Chondrocyte (in vitro differentiated cells): ENCODE measurements around the gene METTL4. TPM values are rescaled to one million over a fixed set of nuclear protein-coding genes. Genes with fewer than 3 reads are reported as not detected.

Source experiments
- DNase-seq: peaks from one replicate; pipeline ENCODE4 v3.0.0; 2021; ENCODE audit warnings: mixed read lengths, low spot score
- H3K27ac Mint-ChIP-seq: one replicate; pipeline ENCODE4 v1.8.0; 2021; ENCODE audit warnings: mild to moderate bottlenecking, moderate library complexity, mixed read lengths; ENCODE audit not compliant: unreplicated experiment
- H3K27me3 Mint-ChIP-seq: 2 replicates; pipeline ENCODE4 v1.8.0; 2021; ENCODE audit warnings: low read depth, mixed read lengths
- H3K36me3 Mint-ChIP-seq: 2 replicates; pipeline ENCODE4 v1.8.0; 2021; ENCODE audit warnings: low read depth, mixed read lengths
- H3K4me1 Mint-ChIP-seq: 2 replicates; pipeline ENCODE4 v1.8.0; 2021; ENCODE audit warnings: low read depth, mild to moderate bottlenecking, mixed read lengths
- H3K4me3 Mint-ChIP-seq: one replicate; pipeline ENCODE4 v1.8.0; 2021; ENCODE audit warnings: mild to moderate bottlenecking, moderate library complexity, mixed read lengths; ENCODE audit not compliant: unreplicated experiment
- H3K9me3 Mint-ChIP-seq: 2 replicates; pipeline ENCODE4 v1.8.0; 2021; ENCODE audit warnings: low read depth, mixed read lengths
- CTCF ChIP-seq: fragments of 200-600 bp; sonication (generic); IDR thresholded peaks from 2 replicates; pipeline ENCODE4 v1.5.0; 2021; ENCODE audit warnings: antibody characterized with exemption, mild to moderate bottlenecking, moderate library complexity
- total RNA-seq: library from RNA; stranded (reverse); gene quantifications from 3 replicates; pipeline ENCODE4 v1.2.1, GENCODE V29; 2021

The METTL4 gene
- total RNA-seq, 1 donor from 2014 or later, result 6.5 TPM

- peaks cover 10% of the 10 kb centered on the region for H3K4me1 Mint-ChIP-seq
- H3K36me3 Mint-ChIP-seq, result peaks cover 2% of the 10 kb centered on the region
- DNase-seq, result no peak
- no peak for TF ChIP-seq CTCF
- no peak overlapping the region for H3K27ac Mint-ChIP-seq
- no peaks in the 10 kb centered on the region for H3K9me3 Mint-ChIP-seq
- H3K4me3 Mint-ChIP-seq, result no peak overlapping the region
- H3K27me3 Mint-ChIP-seq, result no peaks in the 10 kb centered on the region
These were observed 38.3 kb upstream of the METTL4 start for GRCh38 chr18:2609604-2610003.

GRCh38 chr18:2606335-2606734 is 35.0 kb upstream of the METTL4 start:
- Mint-ChIP-seq H3K27me3 (no peaks in the 10 kb centered on the region), H3K4me1 (peaks cover 10% of the 10 kb centered on the region), H3K27ac (no peak overlapping the region), H3K36me3 (peaks cover 2% of the 10 kb centered on the region), H3K9me3 (no peaks in the 10 kb centered on the region), H3K4me3 (no peak overlapping the region)
- TF ChIP-seq CTCF, result no peak
- no peak for DNase-seq

GRCh38 chr18:2602844-2603243 is 31.5 kb upstream of the METTL4 start:
- no peaks in the 10 kb centered on the region for H3K36me3 Mint-ChIP-seq
- no peak for DNase-seq
- no peaks in the 10 kb centered on the region for H3K9me3 Mint-ChIP-seq
- peaks cover 10% of the 10 kb centered on the region for H3K4me1 Mint-ChIP-seq
- H3K27me3 Mint-ChIP-seq, result no peaks in the 10 kb centered on the region
- no peak for TF ChIP-seq CTCF
- no peak overlapping the region for H3K27ac Mint-ChIP-seq
- no peak overlapping the region for H3K4me3 Mint-ChIP-seq

GRCh38 chr18:2597639-2598038 is 26.3 kb upstream of the METTL4 start:
- H3K4me3 Mint-ChIP-seq, result no peak overlapping the region
- no peak for DNase-seq
- H3K4me1 Mint-ChIP-seq, result no peaks in the 10 kb centered on the region
- no peak overlapping the region for H3K27ac Mint-ChIP-seq
- H3K9me3 Mint-ChIP-seq, result peaks cover 2% of the 10 kb centered on the region
- H3K27me3 Mint-ChIP-seq, result no peaks in the 10 kb centered on the region
- TF ChIP-seq CTCF, result no peak
- H3K36me3 Mint-ChIP-seq, result peaks cover 2% of the 10 kb centered on the region

GRCh38 chr18:2590303-2590702 is 19.0 kb upstream of the METTL4 start:
- H3K27ac Mint-ChIP-seq, result no peak overlapping the region
- peaks cover 15% of the 10 kb centered on the region for H3K4me1 Mint-ChIP-seq
- H3K36me3 Mint-ChIP-seq, result peaks cover 1% of the 10 kb centered on the region
- H3K27me3 Mint-ChIP-seq, result no peaks in the 10 kb centered on the region
- H3K9me3 Mint-ChIP-seq, result no peaks in the 10 kb centered on the region
- no peak overlapping the region for H3K4me3 Mint-ChIP-seq
- DNase-seq, result no peak
- no peak for TF ChIP-seq CTCF
